GM12891 (cell line): Measurements from ENCODE around the gene PXT1.

Experiments
- PAX5 ChIP-seq: IDR thresholded peaks from 2 replicates; pipeline ENCODE4 v1.6.1; 2011; ENCODE audit warnings: low read length, moderate library complexity, mild to moderate bottlenecking; ENCODE audit not compliant: insufficient read depth, severe bottlenecking
- POLR2A ChIP-seq: IDR thresholded peaks from 2 replicates; pipeline ENCODE4 v1.6.1; 2011; ENCODE audit warnings: low read depth, low read length, control low read depth
- TAF1 ChIP-seq: IDR thresholded peaks from 2 replicates; pipeline ENCODE4 v1.6.1; 2011; ENCODE audit warnings: low read depth, low read length, control low read depth

DNA sequence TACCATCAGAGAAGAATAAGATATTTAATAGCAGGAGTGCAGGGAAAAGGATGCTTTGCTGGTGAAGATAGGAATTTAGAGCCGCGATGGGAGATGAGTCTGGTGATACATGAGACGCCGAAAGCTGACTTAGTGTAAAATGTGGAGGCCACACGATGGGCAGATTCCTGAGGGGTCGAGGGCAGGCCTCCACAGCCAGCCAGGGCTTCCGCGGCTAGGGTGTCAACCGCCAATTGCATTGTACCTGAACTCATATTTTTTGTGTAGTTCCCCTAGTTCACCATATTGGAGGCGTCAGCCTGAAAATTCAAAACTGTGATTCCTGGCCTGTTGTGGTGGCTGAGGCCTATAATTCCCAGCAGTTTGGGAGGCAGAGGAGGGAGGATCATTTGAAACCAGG lies 63.7 kb downstream of the PXT1 start:
- TF ChIP-seq POLR2A (no peak), PAX5 (no peak), TAF1 (no peak)
